Mesothelial cell of epicardium (in vitro differentiated cells): Measurements from ENCODE around the gene USP49. TPM values are rescaled to one million over a fixed set of nuclear protein-coding genes. Genes with fewer than 3 reads are reported as not detected.

Experiments used
- DNase-seq, 2 experiments: peaks; one replicate each; pipeline ENCODE4 v3.0.0; 2021; ENCODE audit warnings: low spot score in 2 of 2; ENCODE audit not compliant: unreplicated experiment in 2 of 2
- H3K27ac Mint-ChIP-seq: 2 replicates; pipeline ENCODE4 v1.8.0; 2021; ENCODE audit warnings: mixed read lengths
- H3K27me3 Mint-ChIP-seq: 2 replicates; pipeline ENCODE4 v1.8.0; 2021; ENCODE audit warnings: low read depth, mixed read lengths
- H3K36me3 Mint-ChIP-seq: 2 replicates; pipeline ENCODE4 v1.8.0; 2021; ENCODE audit warnings: mixed read lengths
- H3K4me1 Mint-ChIP-seq: 2 replicates; pipeline ENCODE4 v1.8.0; 2021; ENCODE audit warnings: mixed read lengths
- H3K4me3 Mint-ChIP-seq: 2 replicates; pipeline ENCODE4 v1.8.0; 2021; ENCODE audit warnings: mild to moderate bottlenecking, moderate library complexity, mixed read lengths
- H3K9me3 Mint-ChIP-seq: 2 replicates; pipeline ENCODE4 v1.8.0; 2021; ENCODE audit warnings: mixed read lengths
- CTCF ChIP-seq: fragments of 200-600 bp; sonication (generic); IDR thresholded peaks from one replicate; pipeline ENCODE4 v1.5.0; 2021; ENCODE audit warnings: antibody characterized with exemption; ENCODE audit not compliant: unreplicated experiment
- total RNA-seq: library from RNA; stranded (reverse); gene quantifications from 3 replicates; pipeline ENCODE4 v1.2.1, GENCODE V29; 2021

The USP49 gene
- total RNA-seq, 1 donor from 2014 or later: 12.1 TPM

- no peaks in the 10 kb centered on the region for H3K36me3 Mint-ChIP-seq
- H3K27me3 Mint-ChIP-seq: peaks cover 37% of the 10 kb centered on the region
- no peak overlapping the region for H3K4me3 Mint-ChIP-seq
- DNase-seq: no peak
- H3K4me1 Mint-ChIP-seq: peaks cover 12% of the 10 kb centered on the region
- H3K27ac Mint-ChIP-seq: no peak overlapping the region
- no peaks in the 10 kb centered on the region for H3K9me3 Mint-ChIP-seq
- no peak for TF ChIP-seq CTCF
Observed at GRCh38 chr6:41757271-41757670, 137.9 kb downstream of the USP49 start.

- H3K27ac Mint-ChIP-seq: no peak overlapping the region
- H3K4me3 Mint-ChIP-seq: no peak overlapping the region
- no peak for TF ChIP-seq CTCF
- no peaks in the 10 kb centered on the region for H3K36me3 Mint-ChIP-seq
- peaks cover 12% of the 10 kb centered on the region for H3K4me1 Mint-ChIP-seq
- no peaks in the 10 kb centered on the region for H3K9me3 Mint-ChIP-seq
- DNase-seq: no peak
- H3K27me3 Mint-ChIP-seq: peaks cover 34% of the 10 kb centered on the region
Observed at GRCh38 chr6:41756354-41756753, 138.8 kb downstream of the USP49 start.

- no peak for DNase-seq
- no peak for TF ChIP-seq CTCF
- Mint-ChIP-seq H3K27me3 (peaks cover 34% of the 10 kb centered on the region), H3K27ac (no peak overlapping the region), H3K36me3 (no peaks in the 10 kb centered on the region), H3K4me1 (peaks cover 12% of the 10 kb centered on the region), H3K9me3 (no peaks in the 10 kb centered on the region), H3K4me3 (no peak overlapping the region)
Observed at GRCh38 chr6:41755895-41756294, 139.3 kb downstream of the USP49 start.

GRCh38 chr6:41750374-41750773, 144.8 kb downstream of the USP49 start:
- no peak for TF ChIP-seq CTCF

GRCh38 chr6:41748542-41748941, 146.6 kb downstream of the USP49 start:
- H3K27ac Mint-ChIP-seq: no peak overlapping the region
- H3K9me3 Mint-ChIP-seq: peaks cover 6% of the 10 kb centered on the region
- peaks cover 2% of the 10 kb centered on the region for H3K4me1 Mint-ChIP-seq
- no peak for DNase-seq
- TF ChIP-seq CTCF: no peak
- no peaks in the 10 kb centered on the region for H3K36me3 Mint-ChIP-seq
- no peak overlapping the region for H3K4me3 Mint-ChIP-seq
- peaks cover 19% of the 10 kb centered on the region for H3K27me3 Mint-ChIP-seq

More at GRCh38 chr6:41750374-41750773, 144.8 kb downstream of the USP49 start:
- Mint-ChIP-seq H3K9me3 (peaks cover 6% of the 10 kb centered on the region), H3K27ac (no peak overlapping the region), H3K4me1 (peaks cover 2% of the 10 kb centered on the region), H3K27me3 (peaks cover 31% of the 10 kb centered on the region), H3K36me3 (no peaks in the 10 kb centered on the region), H3K4me3 (no peak overlapping the region)
- no peak for DNase-seq

GRCh38 chr6:41748102-41748477, 147.1 kb downstream of the USP49 start:
- TF ChIP-seq CTCF: no peak

More at GRCh38 chr6:41748102-41748477, 147.1 kb downstream of the USP49 start:
- peaks cover 14% of the 10 kb centered on the region for H3K27me3 Mint-ChIP-seq
- H3K4me3 Mint-ChIP-seq: no peak overlapping the region
- no peak for DNase-seq
- H3K9me3 Mint-ChIP-seq: peaks cover 6% of the 10 kb centered on the region
- no peaks in the 10 kb centered on the region for H3K36me3 Mint-ChIP-seq
- H3K27ac Mint-ChIP-seq: no peak overlapping the region
- H3K4me1 Mint-ChIP-seq: peaks cover 2% of the 10 kb centered on the region
